Fibroblast of skin of right quadriceps (primary cell): ENCODE data around the gene GNG7.
A peak's percentile ranks its signal among the peaks of the same experiment; 100 is the strongest.
"Not testable (repeated sequence)": the region's sequence is repeated elsewhere in the genome, so short reads cannot be mapped to it uniquely, and the experiment has no call there.

Experiments used
- DNase-seq: peaks from one replicate; pipeline ENCODE4 v3.0.0-alpha.2; 2013

GNG7 gene

GRCh38 chr19:2616741-2617392 is 85.6 kb downstream of the GNG7 start:
- no peak for DNase-seq

- DNase-seq = no peak
Observed at GRCh38 chr19:2615782-2616181, 86.7 kb downstream of the GNG7 start.

- peak; percentile 27 for DNase-seq
Observed at GRCh38 chr19:2613507-2614295, 88.8 kb downstream of the GNG7 start.

GRCh38 chr19:2612619-2613249 is 89.8 kb downstream of the GNG7 start:
- DNase-seq = no peak

- no peak for DNase-seq
Observed at GRCh38 chr19:2611483-2612464, 90.7 kb downstream of the GNG7 start.

GRCh38 chr19:2610637-2611482 is 91.6 kb downstream of the GNG7 start:
- peak; percentile 94 for DNase-seq

- no peak for DNase-seq
Observed at GRCh38 chr19:2609389-2610116, 92.9 kb downstream of the GNG7 start.

GRCh38 chr19:2609034-2609388 is 93.5 kb downstream of the GNG7 start:
- not testable (repeated sequence) for DNase-seq

GRCh38 chr19:2608602-2608922 is 93.9 kb downstream of the GNG7 start:
- no peak for DNase-seq

GRCh38 chr19:2607712-2608601 is 94.5 kb downstream of the GNG7 start:
- no peak for DNase-seq

- DNase-seq = not testable (repeated sequence)
Observed at GRCh38 chr19:2606774-2607173, 95.7 kb downstream of the GNG7 start.

GRCh38 chr19:2605889-2606288 is 96.6 kb downstream of the GNG7 start:
- DNase-seq = peak; percentile 35

- no peak for DNase-seq
Observed at GRCh38 chr19:2604747-2605329, 97.7 kb downstream of the GNG7 start.

- DNase-seq = peak; percentile 80
Observed at GRCh38 chr19:2603334-2603733, 99.2 kb downstream of the GNG7 start.

GRCh38 chr19:2602391-2603181 is 99.9 kb downstream of the GNG7 start:
- DNase-seq = peak; percentile 96

- no peak for DNase-seq
Observed at GRCh38 chr19:2600914-2601870, 101.3 kb downstream of the GNG7 start.

GRCh38 chr19:2594319-2594718 is 108.2 kb downstream of the GNG7 start:
- no peak for DNase-seq

- DNase-seq = no peak
Observed at GRCh38 chr19:2592824-2593223, 109.7 kb downstream of the GNG7 start.
